D721Med (cell line): ENCODE results near the gene NUP210L.

Experiments used
- DNase-seq: peaks from one replicate; pipeline ENCODE4 v3.0.0; 2011; ENCODE audit warnings: low spot score; ENCODE audit not compliant: insufficient read length
- FAIRE-seq: peaks from 2 replicates; lab custom pipeline; 2011; peaks lifted over from hg19 to GRCh38; lab: Jason Lieb, UNC
- TF ChIP-seq, protein P1 (sequence below): IDR thresholded peaks from 2 replicates; pipeline ENCODE4 v1.5.1; 2012; ENCODE audit warnings: mild to moderate bottlenecking, control low read depth; ENCODE audit not compliant: insufficient read depth; ENCODE audit errors: missing control alignments

The NUP210L gene

DNA sequence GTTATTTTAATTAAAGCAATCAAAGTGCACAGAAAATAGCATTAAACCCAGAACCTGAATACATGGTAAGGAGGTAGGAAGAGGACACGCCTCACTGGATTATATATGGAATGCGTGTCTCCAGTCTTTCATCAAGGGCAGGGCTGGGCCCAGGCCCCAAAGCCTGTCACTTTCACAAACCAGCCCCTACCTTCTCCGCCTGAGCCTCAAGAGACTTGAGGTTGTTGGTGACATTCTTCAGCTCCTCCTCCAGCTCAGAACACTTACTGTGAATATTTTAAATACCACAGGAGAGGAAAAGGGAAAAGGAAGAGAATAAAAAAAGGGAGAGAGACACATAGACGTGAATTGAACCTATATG lies 16.3 kb upstream of the NUP210L start:
- TF ChIP-seq, protein P1, sequence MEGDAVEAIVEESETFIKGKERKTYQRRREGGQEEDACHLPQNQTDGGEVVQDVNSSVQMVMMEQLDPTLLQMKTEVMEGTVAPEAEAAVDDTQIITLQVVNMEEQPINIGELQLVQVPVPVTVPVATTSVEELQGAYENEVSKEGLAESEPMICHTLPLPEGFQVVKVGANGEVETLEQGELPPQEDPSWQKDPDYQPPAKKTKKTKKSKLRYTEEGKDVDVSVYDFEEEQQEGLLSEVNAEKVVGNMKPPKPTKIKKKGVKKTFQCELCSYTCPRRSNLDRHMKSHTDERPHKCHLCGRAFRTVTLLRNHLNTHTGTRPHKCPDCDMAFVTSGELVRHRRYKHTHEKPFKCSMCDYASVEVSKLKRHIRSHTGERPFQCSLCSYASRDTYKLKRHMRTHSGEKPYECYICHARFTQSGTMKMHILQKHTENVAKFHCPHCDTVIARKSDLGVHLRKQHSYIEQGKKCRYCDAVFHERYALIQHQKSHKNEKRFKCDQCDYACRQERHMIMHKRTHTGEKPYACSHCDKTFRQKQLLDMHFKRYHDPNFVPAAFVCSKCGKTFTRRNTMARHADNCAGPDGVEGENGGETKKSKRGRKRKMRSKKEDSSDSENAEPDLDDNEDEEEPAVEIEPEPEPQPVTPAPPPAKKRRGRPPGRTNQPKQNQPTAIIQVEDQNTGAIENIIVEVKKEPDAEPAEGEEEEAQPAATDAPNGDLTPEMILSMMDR, result no peak
- DNase-seq (no peak), FAIRE-seq (no peak)

DNA sequence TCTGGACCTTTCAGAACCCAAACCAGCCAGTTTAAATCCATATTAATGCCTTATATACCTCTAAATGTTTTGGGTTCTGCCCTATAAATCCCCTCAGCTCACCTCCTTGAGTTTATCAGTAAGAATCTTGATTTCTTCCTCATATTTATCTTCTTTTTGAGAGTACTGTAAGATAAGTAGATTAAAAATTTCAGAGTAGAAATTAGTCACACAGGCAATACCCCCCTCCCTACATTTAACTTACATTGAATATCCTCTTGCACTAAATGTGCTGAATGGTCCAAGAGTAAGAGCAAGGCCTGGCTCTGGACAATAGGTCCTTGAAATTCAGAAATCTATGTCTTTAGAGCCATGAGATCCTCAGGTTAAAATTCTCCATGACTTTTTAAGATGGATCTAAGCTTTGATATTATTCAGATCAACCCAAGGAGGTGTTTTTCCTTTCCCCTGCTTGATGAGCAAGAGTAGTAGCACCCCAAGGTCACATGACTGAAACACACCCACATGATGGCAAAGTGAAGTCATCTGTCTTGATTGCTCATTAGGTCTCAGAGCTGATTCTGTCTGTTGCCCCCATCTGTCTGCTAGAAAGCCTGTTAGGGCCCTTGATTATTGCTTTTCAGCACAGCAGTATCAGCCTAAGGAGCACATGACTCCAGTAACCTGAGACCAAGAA lies 15.8 kb upstream of the NUP210L start:
- DNase-seq, result no peak
- no peak for FAIRE-seq
- TF ChIP-seq, protein P1, result no peak

DNA sequence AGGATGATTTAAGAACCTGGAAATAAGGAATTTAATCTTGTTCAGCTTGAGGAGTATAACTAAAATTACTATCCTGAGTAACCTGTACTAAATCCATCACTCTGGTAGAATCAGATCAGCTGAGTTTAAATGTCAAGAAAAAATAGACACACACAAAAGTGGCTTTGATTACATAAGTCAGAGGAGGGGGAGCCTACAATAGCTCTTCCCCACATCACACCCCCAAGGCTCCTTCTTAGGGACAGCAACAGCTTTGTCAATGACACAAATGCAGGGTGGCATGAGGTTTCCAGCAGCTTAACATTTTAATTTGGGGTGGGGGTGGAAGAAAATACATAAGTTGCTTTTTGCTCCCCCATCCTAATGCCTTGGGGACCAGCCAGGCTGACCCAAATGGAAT lies 12.6 kb upstream of the NUP210L start:
- no peak for DNase-seq
- TF ChIP-seq, protein P1, result no peak

DNA sequence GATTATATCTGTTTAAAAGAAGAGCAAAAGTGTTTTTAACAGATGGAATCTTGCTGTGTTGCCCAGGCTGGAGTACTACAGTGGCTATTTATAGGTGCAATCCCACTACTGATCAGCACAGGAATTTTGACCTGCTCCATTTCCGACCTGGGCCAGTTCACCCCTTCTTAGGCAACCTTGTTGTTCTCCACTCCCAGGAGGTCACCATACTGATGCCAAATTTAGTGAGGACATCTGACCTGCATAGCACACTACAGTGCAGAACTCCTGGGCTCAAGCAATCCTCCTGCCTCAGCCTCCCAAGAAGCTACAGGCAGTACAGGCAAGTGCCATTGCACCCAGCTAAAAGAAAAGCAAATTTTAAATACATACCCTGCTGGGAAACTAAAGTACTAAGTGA lies 11.3 kb upstream of the NUP210L start:
- FAIRE-seq, result no peak
- TF ChIP-seq, protein P1, result no peak
- no peak for DNase-seq

More for the DNA sequence above, 12.6 kb upstream of the NUP210L start:
- FAIRE-seq, result no peak

DNA sequence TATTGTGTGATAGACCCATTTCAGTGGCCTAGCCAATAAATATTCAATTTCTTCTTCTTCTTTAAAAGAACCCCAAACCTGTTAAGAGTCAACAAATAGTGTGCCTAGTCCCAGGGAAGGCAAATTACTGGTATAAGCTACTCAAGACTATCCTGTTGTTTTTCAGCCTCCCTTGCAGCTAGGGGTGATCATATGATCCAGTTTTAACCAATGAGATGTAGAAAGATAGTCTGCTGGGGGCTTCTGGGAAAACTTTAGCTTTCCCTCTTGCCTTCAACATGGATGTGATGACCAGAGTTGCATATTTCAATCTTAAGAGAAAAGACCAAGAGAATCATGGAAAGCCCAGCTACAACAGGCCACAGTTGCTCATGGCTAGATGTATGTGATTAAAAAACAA lies 4.7 kb upstream of the NUP210L start:
- TF ChIP-seq, protein P1, result no peak
- FAIRE-seq (no peak), DNase-seq (no peak)

DNA sequence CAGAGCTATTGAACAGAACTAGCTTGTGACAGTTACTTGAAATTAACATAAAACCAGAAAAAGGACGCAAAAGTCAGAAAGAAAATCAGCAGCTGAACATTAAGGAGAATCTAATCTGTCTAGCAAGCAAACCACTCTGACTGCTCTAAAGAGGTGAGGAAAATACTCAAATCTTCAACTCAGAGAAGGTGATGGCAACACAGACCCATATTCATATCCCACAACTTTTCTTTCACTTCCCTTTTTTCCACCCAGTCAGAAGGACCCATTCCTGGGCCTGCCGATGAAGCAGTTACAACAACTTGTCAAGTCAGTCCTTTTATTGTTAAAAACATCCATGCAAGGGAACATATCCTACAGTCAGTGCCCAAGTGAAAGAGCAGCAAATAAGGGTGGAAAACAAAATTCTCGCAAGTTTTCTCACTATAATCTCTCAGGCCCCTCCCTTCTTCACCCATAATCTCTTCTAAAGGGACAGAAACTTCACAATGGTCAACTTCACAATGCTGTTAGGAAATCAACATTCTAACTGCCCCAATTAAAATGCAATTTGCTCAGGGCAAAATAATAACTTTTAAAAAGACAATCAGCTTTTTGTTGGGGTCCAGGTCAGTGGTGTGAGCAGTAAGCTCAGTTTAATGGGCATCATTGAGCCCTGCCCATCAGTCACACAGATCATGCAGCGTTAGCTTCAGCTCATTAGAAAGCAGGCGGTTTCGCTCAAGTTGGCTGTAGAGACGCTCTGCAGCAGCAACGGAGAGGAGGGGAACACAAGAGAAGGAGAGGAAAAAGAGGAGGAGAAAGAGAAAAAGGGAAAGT lies 3.6 kb upstream of the NUP210L start:
- FAIRE-seq, result no peak

More for the DNA sequence above, 3.6 kb upstream of the NUP210L start:
- DNase-seq, result no peak
- TF ChIP-seq, protein P1, result no peak
